ENCODE measurements around the gene WT1. TPM values are rescaled to one million over a fixed set of nuclear protein-coding genes. Genes with fewer than 3 reads are reported as not detected.

The WT1 gene
- total and polyA plus RNA-seq, 2 experiments from 2014 or later, result 3.0 to 5.0 TPM

- H3K9me3 ChIP-seq (ENCODE audit: low read depth), result no peaks in the 10 kb centered on the region
- peaks cover 4% of the 10 kb centered on the region for H3K4me1 ChIP-seq (ENCODE audit: low read depth)
- H3K27me3 ChIP-seq, result peaks cover 100% of the 10 kb centered on the region
- H3K4me3 ChIP-seq, result peak overlapping the region; percentile 22
- TF ChIP-seq CTCF (IDR thresholded peaks at IDR 0.05; ENCODE audit: low read depth, low read length), result peak; percentile 49
- H3K36me3 ChIP-seq, result no peaks in the 10 kb centered on the region
- peak in 1 of 2 donors; percentile 87 for DNase-seq (ENCODE audit: low read depth in 1 of 2, low spot score in 1 of 2)
- no peak overlapping the region for H3K27ac ChIP-seq
Measured at GRCh38 chr11:32434356-32435151, 785 bp downstream of the WT1 start.

GRCh38 chr11:32433914-32434355 lies 1.4 kb downstream of the WT1 start:
- TF ChIP-seq CTCF (IDR thresholded peaks at IDR 0.05; ENCODE audit: low read depth, low read length), result no peak
- H3K4me3 ChIP-seq, result peak overlapping the region; percentile 22
- peak in 1 of 2 donors; percentile 39 for DNase-seq (ENCODE audit: low read depth in 1 of 2, low spot score in 1 of 2)

GRCh38 chr11:32433101-32433913 lies 2.0 kb downstream of the WT1 start:
- Histone ChIP-seq H3K9me3 (ENCODE audit: low read depth) (no peaks in the 10 kb centered on the region), H3K27me3 (peaks cover 100% of the 10 kb centered on the region)

More at GRCh38 chr11:32433914-32434355, 1.4 kb downstream of the WT1 start:
- Histone ChIP-seq H3K36me3 (no peaks in the 10 kb centered on the region), H3K4me1 (ENCODE audit: low read depth) (no peaks in the 10 kb centered on the region), H3K9me3 (ENCODE audit: low read depth) (no peaks in the 10 kb centered on the region), H3K27me3 (peaks cover 100% of the 10 kb centered on the region), H3K27ac (no peak overlapping the region)

GRCh38 chr11:32432565-32432964 lies 2.8 kb downstream of the WT1 start:
- H3K27me3 ChIP-seq, result peaks cover 100% of the 10 kb centered on the region
- H3K9me3 ChIP-seq (ENCODE audit: low read depth), result no peaks in the 10 kb centered on the region
- H3K4me3 ChIP-seq, result no peak overlapping the region
- H3K36me3 ChIP-seq, result no peaks in the 10 kb centered on the region
- peak in 1 of 2 donors; percentile 29 for DNase-seq (ENCODE audit: low read depth in 1 of 2, low spot score in 1 of 2)
- H3K27ac ChIP-seq, result no peak overlapping the region
- H3K4me1 ChIP-seq (ENCODE audit: low read depth), result no peaks in the 10 kb centered on the region
- TF ChIP-seq CTCF (IDR thresholded peaks at IDR 0.05; ENCODE audit: low read depth, low read length), result no peak

More at GRCh38 chr11:32433101-32433913, 2.0 kb downstream of the WT1 start:
- Histone ChIP-seq H3K4me1 (ENCODE audit: low read depth) (no peaks in the 10 kb centered on the region), H3K27ac (no peak overlapping the region), H3K36me3 (no peaks in the 10 kb centered on the region), H3K4me3 (no peak overlapping the region)
- TF ChIP-seq CTCF (IDR thresholded peaks at IDR 0.05; ENCODE audit: low read depth, low read length), result no peak
- DNase-seq (ENCODE audit: low read depth in 1 of 2, low spot score in 1 of 2), result peak in 1 of 2 donors; percentile 50

- TF ChIP-seq CTCF (IDR thresholded peaks at IDR 0.05; ENCODE audit: low read depth, low read length), result peak; percentile 23
- Histone ChIP-seq H3K4me1 (ENCODE audit: low read depth) (no peaks in the 10 kb centered on the region), H3K36me3 (no peaks in the 10 kb centered on the region), H3K4me3 (peak overlapping the region; percentile 7), H3K9me3 (ENCODE audit: low read depth) (no peaks in the 10 kb centered on the region), H3K27ac (no peak overlapping the region), H3K27me3 (peaks cover 100% of the 10 kb centered on the region)
- peak; percentile 56 to 61 for DNase-seq (ENCODE audit: low read depth in 1 of 2, low spot score in 1 of 2)
Measured at GRCh38 chr11:32430568-32431381, 4.6 kb downstream of the WT1 start.

Measured in cardiac muscle cell (in vitro differentiated cells and primary cell).